Neuronal stem cell (in vitro differentiated cells): ENCODE measurements around the gene TMPRSS11E.
"Not testable (repeated sequence)": the region's sequence is repeated elsewhere in the genome, so short reads cannot be mapped to it uniquely, and the experiment has no call there.

Experiments used
- DNase-seq: peaks from one replicate; pipeline ENCODE4 v3.0.0-alpha.2; 2013; ENCODE audit warnings: low spot score
- H2AFZ ChIP-seq: one replicate; pipeline ENCODE4 v1.6.1; 2013; ENCODE audit warnings: mild to moderate bottlenecking, low read length, inconsistent platforms
- H2AK5ac ChIP-seq: 2 replicates; pipeline ENCODE4 v1.6.1; 2013; ENCODE audit warnings: low read depth, mild to moderate bottlenecking, inconsistent platforms, low read length, moderate library complexity, mixed read lengths
- H2BK120ac ChIP-seq: 2 replicates; pipeline ENCODE4 v1.6.1; 2013; ENCODE audit warnings: low read depth, mild to moderate bottlenecking, inconsistent platforms, low read length, moderate library complexity, mixed read lengths
- H2BK12ac ChIP-seq: one replicate; pipeline ENCODE4 v1.6.1; 2013; ENCODE audit warnings: low read length, inconsistent platforms
- H2BK15ac ChIP-seq: 2 replicates; pipeline ENCODE4 v1.6.1; 2013; ENCODE audit warnings: mild to moderate bottlenecking, low read length, inconsistent platforms, mixed read lengths
- H2BK5ac ChIP-seq: one replicate; pipeline ENCODE4 v1.6.1; 2013; ENCODE audit warnings: inconsistent platforms, mild to moderate bottlenecking, low read length, moderate library complexity
- H3K14ac ChIP-seq: one replicate; pipeline ENCODE4 v1.6.1; 2013; ENCODE audit warnings: low read length, inconsistent platforms
- H3K18ac ChIP-seq: 2 replicates; pipeline ENCODE4 v1.6.1; 2013; ENCODE audit warnings: low read length, inconsistent platforms
- H3K23ac ChIP-seq: 2 replicates; pipeline ENCODE4 v1.6.1; 2013; ENCODE audit warnings: low read depth, mild to moderate bottlenecking, mixed read lengths, low read length, inconsistent platforms; ENCODE audit not compliant: poor library complexity
- H3K27ac ChIP-seq: replicated peaks from 3 replicates; pipeline ENCODE4 v1.5.1; 2013; ENCODE audit warnings: low read length, inconsistent platforms
- H3K27me3 ChIP-seq, 3 experiments: 2 replicates each; pipeline ENCODE4 v1.6.1; 2013; ENCODE audit warnings: low read length in 3 of 3, mild to moderate bottlenecking in 2 of 3, inconsistent platforms in 1 of 3, low read depth in 1 of 3, mixed read lengths in 1 of 3, moderate library complexity in 1 of 3; ENCODE audit not compliant: control insufficient read depth in 3 of 3, insufficient read depth in 3 of 3
- H3K36me3 ChIP-seq, 2 donors: replicated peaks in 1 of 2; 2 replicates each; pipeline ENCODE4 v1.6.1; 2013; ENCODE audit warnings: low read length in 2 of 2; ENCODE audit not compliant: control insufficient read depth in 2 of 2, insufficient read depth in 2 of 2
- H3K4ac ChIP-seq: 2 replicates; pipeline ENCODE4 v1.6.1; 2013; ENCODE audit warnings: inconsistent platforms, mild to moderate bottlenecking, low read length, moderate library complexity
- H3K4me1 ChIP-seq, 2 donors: 1 replicate in 1 of 2; 2 replicates in 1 of 2; pipeline ENCODE4 v1.6.1; 2013; ENCODE audit warnings: low read length in 2 of 2, low read depth in 1 of 2; ENCODE audit not compliant: control insufficient read depth in 2 of 2, insufficient read depth in 1 of 2
- H3K4me2 ChIP-seq: one replicate; pipeline ENCODE4 v1.6.1; 2013; ENCODE audit warnings: mild to moderate bottlenecking, low read length, inconsistent platforms; ENCODE audit not compliant: insufficient read depth, poor library complexity, severe bottlenecking
- H3K4me3 ChIP-seq, 2 donors: 2 replicates each; pipeline ENCODE4 v1.5.1; 2013; ENCODE audit warnings: low read length in 2 of 2, mild to moderate bottlenecking in 2 of 2, inconsistent platforms in 1 of 2, moderate library complexity in 1 of 2
- H3K79me1 ChIP-seq: one replicate; pipeline ENCODE4 v1.6.1; 2013; ENCODE audit warnings: low read depth, mild to moderate bottlenecking, inconsistent platforms, low read length, moderate library complexity
- H3K9ac ChIP-seq: one replicate; pipeline ENCODE4 v1.6.1; 2013; ENCODE audit warnings: mild to moderate bottlenecking, low read depth, low read length, inconsistent platforms; ENCODE audit not compliant: poor library complexity
- H3K9me3 ChIP-seq, 2 donors: replicated peaks in 1 of 2; 2 replicates each; pipeline versions ENCODE3 to v1.6.1; 2013; ENCODE audit warnings: low read length in 2 of 2, mild to moderate bottlenecking in 2 of 2, inconsistent platforms in 1 of 2, low read depth in 1 of 2, mixed read lengths in 1 of 2, moderate library complexity in 1 of 2; ENCODE audit not compliant: control insufficient read depth in 2 of 2, insufficient read depth in 1 of 2
- H4K8ac ChIP-seq: one replicate; pipeline ENCODE4 v1.6.1; 2013; ENCODE audit warnings: low read depth, mild to moderate bottlenecking, inconsistent platforms, low read length, moderate library complexity
- H4K91ac ChIP-seq: one replicate; pipeline ENCODE4 v1.6.1; 2013; ENCODE audit warnings: low read length, low read depth, mild to moderate bottlenecking, inconsistent platforms; ENCODE audit not compliant: poor library complexity
- WGBS, 2 donors: extraction: QIAGEN DNeasy Blood & Tissue Kit; methylation state at CpG; one replicate each; pipeline ENCODE4 v1.1.7; 2013; ENCODE audit warnings: missing lambda C conversion rate in 2 of 2, mixed read lengths in 1 of 2; ENCODE audit not compliant: insufficient read length in 2 of 2, insufficient replicate concordance in 1 of 2; ENCODE audit errors: extremely low coverage in 2 of 2; 5-methylcytosine and 5-hydroxymethylcytosine counted together

Gene TMPRSS11E

GRCh38 chr4:68535974-68536373, 88.7 kb downstream of the TMPRSS11E start:
- no CpG with 5 or more reads among the region's 6 CpGs for WGBS, 2 donors
- no peak overlapping the region for H3K4me2 ChIP-seq
- DNase-seq: no peak
- H3K27me3 ChIP-seq: no peaks in the 10 kb centered on the region
- no peak overlapping the region for H2AFZ ChIP-seq
- H3K18ac ChIP-seq: no peak overlapping the region
- H3K14ac ChIP-seq: no peak overlapping the region
- H3K36me3 ChIP-seq: no peaks in the 10 kb centered on the region
- no peak overlapping the region for H2BK5ac ChIP-seq
- no peak overlapping the region for H3K4ac ChIP-seq
- H2BK12ac ChIP-seq: no peak overlapping the region
- H3K4me1 ChIP-seq: no peaks in the 10 kb centered on the region
- H2AK5ac ChIP-seq: no peak overlapping the region
- no peak overlapping the region for H4K8ac ChIP-seq
- H3K23ac ChIP-seq: no peak overlapping the region
- no peak overlapping the region for H3K4me3 ChIP-seq
- H2BK15ac ChIP-seq: no peak overlapping the region
- no peaks in the 10 kb centered on the region for H3K79me1 ChIP-seq
- no peak overlapping the region for H3K27ac ChIP-seq
- H2BK120ac ChIP-seq: no peak overlapping the region
- H3K9me3 ChIP-seq: no peaks in the 10 kb centered on the region
- no peak overlapping the region for H4K91ac ChIP-seq
- no peak overlapping the region for H3K9ac ChIP-seq

GRCh38 chr4:68536375-68536774, 89.1 kb downstream of the TMPRSS11E start:
- no peak overlapping the region for H3K27ac ChIP-seq
- H2AK5ac ChIP-seq: no peak overlapping the region
- no peak overlapping the region for H3K4ac ChIP-seq
- H3K36me3 ChIP-seq: no peaks in the 10 kb centered on the region
- H2AFZ ChIP-seq: no peak overlapping the region
- H3K23ac ChIP-seq: no peak overlapping the region
- H3K4me1 ChIP-seq: no peaks in the 10 kb centered on the region
- H3K14ac ChIP-seq: no peak overlapping the region
- no peak overlapping the region for H2BK5ac ChIP-seq
- H3K9me3 ChIP-seq: no peaks in the 10 kb centered on the region
- no CpG with 5 or more reads among the region's 3 CpGs for WGBS, 2 donors
- no peak overlapping the region for H4K91ac ChIP-seq
- H4K8ac ChIP-seq: no peak overlapping the region
- no peak overlapping the region for H3K4me3 ChIP-seq
- no peak overlapping the region for H2BK120ac ChIP-seq
- no peak overlapping the region for H2BK12ac ChIP-seq
- H3K4me2 ChIP-seq: no peak overlapping the region
- no peak for DNase-seq
- H3K9ac ChIP-seq: no peak overlapping the region
- no peaks in the 10 kb centered on the region for H3K27me3 ChIP-seq
- no peak overlapping the region for H2BK15ac ChIP-seq
- H3K79me1 ChIP-seq: no peaks in the 10 kb centered on the region
- no peak overlapping the region for H3K18ac ChIP-seq

- H3K4me3 ChIP-seq, H3K18ac ChIP-seq, H3K9me3 ChIP-seq, H2BK12ac ChIP-seq, H4K8ac ChIP-seq, H2BK5ac ChIP-seq, H4K91ac ChIP-seq, DNase-seq, H2AFZ ChIP-seq, H3K23ac ChIP-seq, H3K4me2 ChIP-seq, H3K36me3 ChIP-seq, H3K79me1 ChIP-seq, H3K27ac ChIP-seq, H3K4ac ChIP-seq, H2AK5ac ChIP-seq, H3K4me1 ChIP-seq, H3K14ac ChIP-seq, H3K27me3 ChIP-seq, H3K9ac ChIP-seq, H2BK120ac ChIP-seq, H2BK15ac ChIP-seq: not testable (repeated sequence)
- WGBS, 2 donors: no CpG with 5 or more reads among the region's 13 CpGs
These were observed 95.5 kb downstream of the TMPRSS11E start for GRCh38 chr4:68542742-68543141.
